Measurements from ENCODE around the gene CBX1.
A peak's percentile ranks its signal among the peaks of the same experiment; 100 is the strongest.

GRCh38 chr17:48025040-48025903, 76.0 kb downstream of the CBX1 start:
- TF ChIP-seq CTCF (IDR thresholded peaks at IDR 0.05) (peak; percentile 83), ZFX (IDR thresholded peaks at IDR 0.05; ENCODE audit: borderline replicate concordance) (no peak)
